ENCODE results near the gene NRDC.
A peak's percentile ranks its signal among the peaks of the same experiment; 100 is the strongest.
"Not testable (repeated sequence)": the region's sequence is repeated elsewhere in the genome, so short reads cannot be mapped to it uniquely, and the experiment has no call there.

The NRDC gene

GRCh38 chr1:51897699-51898031 lies 19.1 kb upstream of the NRDC start:
- no peak for DNase-seq (ENCODE audit: low spot score)

- not testable (repeated sequence) for DNase-seq (ENCODE audit: low spot score)
Observed at GRCh38 chr1:51894748-51895147, 16.2 kb upstream of the NRDC start.

- DNase-seq (ENCODE audit: low spot score) = no peak
Observed at GRCh38 chr1:51878308-51878615, 265 bp downstream of the NRDC start.

- DNase-seq (ENCODE audit: low spot score) = peak; percentile 4
Observed at GRCh38 chr1:51877434-51878307, 856 bp downstream of the NRDC start.

- DNase-seq (ENCODE audit: low spot score) = no peak
Observed at GRCh38 chr1:51875836-51876235, 2.7 kb downstream of the NRDC start.

DNA sequence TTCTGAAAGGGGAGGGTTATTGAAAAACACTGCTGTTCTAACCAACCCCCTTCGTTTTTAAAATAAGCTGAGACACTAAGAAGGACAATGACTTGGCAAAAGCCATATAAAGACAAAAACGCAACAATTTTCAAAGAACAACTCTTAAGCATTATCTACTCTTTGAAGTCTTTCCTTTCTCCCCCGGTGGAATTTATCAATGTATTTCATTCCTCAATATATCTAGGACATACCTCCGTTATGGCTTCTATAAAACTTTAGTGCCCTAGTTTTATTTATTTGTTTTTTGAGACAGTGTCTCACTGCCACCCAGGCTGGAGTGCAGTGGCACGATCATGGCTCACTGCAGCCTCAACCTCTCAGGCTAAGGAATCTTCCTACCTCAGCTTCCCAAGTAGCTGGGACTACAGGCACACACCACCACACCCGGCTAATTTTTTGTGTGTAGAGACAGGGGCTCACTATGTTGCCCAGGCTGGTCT lies 3.2 kb downstream of the NRDC start:
- DNase-seq (ENCODE audit: low spot score) = no peak

DNA sequence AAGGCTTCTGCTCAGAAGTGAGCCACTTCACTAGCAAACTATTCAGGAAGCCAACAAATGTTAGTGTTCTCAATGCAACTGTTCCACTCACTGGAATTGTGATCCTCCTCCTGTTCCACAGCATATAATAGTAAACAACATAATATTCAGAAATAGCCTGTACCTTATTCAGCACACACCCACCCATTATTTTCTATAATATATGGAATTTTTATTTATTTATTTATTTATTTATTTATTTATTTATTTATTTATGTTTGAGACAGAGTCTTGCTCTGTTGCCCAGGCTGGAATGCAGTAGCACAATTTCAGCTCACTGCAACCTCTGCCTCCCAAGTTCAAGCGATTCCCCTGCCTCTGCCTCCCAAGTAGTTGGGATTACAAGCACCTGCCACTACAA lies 5.3 kb downstream of the NRDC start:
- not testable (repeated sequence) for DNase-seq (ENCODE audit: low spot score)

GRCh38 chr1:51871351-51871975 lies 7.1 kb downstream of the NRDC start:
- no peak for DNase-seq (ENCODE audit: low spot score)

GRCh38 chr1:51870603-51871350 lies 7.8 kb downstream of the NRDC start:
- DNase-seq (ENCODE audit: low spot score) = no peak

DNA sequence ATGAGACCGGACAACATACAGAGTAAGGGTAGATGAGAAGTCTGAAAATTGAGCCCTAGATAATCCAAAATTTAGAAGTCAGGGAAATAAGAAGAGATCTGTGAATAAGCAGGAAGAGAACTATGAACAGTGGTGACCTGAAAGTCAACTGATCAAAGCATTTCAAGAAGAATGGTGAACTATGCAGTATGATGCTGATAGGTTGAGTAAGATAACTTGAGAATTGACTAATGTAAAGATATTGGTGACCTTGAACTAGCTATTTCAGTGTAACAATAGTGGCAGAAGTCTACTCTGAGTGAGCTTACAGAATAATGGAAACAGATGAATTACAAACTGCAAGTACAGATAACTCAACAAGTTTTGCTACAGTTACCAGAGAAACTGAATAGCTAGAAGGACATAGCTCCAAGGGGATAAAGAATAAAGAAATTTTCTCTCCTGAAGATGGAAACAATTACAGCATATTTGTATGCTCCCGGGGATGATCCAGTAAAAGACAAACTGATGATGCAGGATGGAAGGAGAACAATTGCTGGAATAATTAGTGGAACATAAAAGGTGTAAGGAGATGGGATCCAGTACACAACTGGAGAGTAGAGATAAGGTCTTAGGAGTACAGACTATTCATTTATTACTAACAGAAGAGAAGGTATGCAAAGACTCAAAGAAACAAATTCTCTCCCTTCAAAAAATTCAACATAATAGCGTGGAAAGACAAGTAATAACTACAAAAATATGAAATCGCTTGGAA lies 10.9 kb downstream of the NRDC start:
- no peak for DNase-seq (ENCODE audit: low spot score)

- DNase-seq (ENCODE audit: low spot score) = no peak
Observed at GRCh38 chr1:51863384-51863783, 15.1 kb downstream of the NRDC start.

DNA sequence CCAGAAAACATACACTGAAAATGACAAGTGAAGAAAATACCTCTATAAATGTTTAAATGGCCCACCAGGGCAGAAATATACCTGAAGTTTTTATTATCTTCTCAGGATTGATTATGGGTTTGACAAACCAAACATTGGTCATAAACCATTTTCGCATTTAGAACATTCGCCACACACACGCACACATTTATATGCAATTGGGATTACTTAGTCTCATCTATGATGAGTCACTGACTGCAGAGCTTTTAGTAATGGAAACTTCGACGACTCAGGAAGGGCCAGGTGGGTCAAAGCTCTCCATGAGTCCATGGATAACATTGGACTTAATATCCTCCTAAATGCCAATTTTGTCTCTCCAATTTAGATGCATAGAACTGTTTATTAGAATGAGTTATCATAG lies 16.9 kb downstream of the NRDC start:
- no peak for DNase-seq (ENCODE audit: low spot score)

- no peak for DNase-seq (ENCODE audit: low spot score)
Observed at GRCh38 chr1:51859735-51860134, 18.8 kb downstream of the NRDC start.

DNA sequence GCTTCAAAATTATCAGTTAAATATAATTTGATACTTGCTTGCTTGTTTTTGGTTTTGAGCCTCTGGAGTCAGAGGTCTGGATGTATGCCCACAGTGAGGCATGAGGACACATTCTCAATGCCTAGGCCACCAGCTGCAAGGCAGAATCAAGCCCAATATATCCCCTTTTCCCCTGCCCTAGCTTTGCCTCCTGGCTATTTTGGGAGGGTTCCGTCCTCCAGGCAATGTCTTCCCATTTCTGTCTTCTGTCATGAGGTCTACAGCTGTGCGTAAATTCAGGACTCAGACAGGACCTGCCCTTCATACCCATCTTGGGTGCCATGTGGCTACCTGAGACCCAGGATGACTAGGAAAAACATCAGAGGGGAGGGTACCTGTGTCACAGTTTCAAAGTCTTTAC lies 19.2 kb downstream of the NRDC start:
- DNase-seq (ENCODE audit: low spot score) = no peak

DNA sequence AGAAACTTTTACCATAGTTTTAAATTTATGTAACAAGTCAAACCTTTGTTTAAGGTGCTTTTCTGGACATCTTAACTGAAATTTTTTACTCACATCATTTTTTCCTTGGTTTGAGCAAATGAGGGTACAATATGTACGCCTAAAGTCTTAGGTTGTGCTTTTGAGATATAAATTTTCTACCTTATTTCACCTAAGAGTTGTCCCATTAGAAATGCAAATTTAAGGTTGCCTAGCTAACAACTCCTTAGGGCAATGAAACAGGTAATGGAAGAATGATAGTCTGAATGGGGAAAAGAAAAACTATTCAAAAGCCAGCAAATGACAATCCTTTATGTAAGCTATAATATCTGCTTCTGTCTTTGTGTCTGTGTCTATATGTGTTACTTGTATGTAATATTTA lies 19.6 kb downstream of the NRDC start:
- DNase-seq (ENCODE audit: low spot score) = no peak

DNA sequence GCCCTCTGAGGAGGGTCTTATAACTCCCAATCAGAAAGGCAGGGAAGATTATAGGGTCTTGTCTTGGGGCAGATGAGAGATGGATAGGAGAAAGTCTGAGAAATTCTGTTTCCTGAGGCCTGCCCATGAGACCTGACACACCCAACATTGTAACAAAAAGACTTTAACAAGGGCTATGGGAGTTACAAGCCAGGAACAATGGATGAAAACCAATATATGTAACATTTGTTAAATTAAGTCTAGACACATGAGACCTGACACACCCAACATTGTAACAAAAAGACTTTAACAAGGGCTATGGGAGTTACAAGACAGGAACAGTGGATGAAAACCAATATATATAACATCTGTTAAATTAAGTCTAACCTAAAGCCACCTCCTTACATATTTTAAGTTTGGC lies 21.8 kb downstream of the NRDC start:
- DNase-seq (ENCODE audit: low spot score) = no peak

DNA sequence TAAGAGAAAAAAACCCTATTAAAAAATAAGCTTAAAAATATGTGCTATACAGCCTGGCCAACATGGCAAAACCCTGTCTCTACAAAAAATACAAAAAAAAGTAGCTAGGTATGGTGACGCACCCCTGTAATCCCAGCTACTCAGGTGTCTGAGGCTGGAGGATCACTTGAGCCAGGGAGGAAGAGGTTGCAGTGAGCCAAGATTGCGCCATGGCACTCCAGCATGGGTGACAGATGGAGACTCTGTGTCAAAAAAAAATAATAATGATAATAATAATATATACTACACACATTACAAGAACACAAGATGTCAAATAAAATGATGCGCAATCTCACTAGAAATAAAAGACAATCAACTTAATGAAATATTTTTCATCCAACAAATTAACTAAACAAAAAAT lies 22.9 kb downstream of the NRDC start:
- no peak for DNase-seq (ENCODE audit: low spot score)

DNA sequence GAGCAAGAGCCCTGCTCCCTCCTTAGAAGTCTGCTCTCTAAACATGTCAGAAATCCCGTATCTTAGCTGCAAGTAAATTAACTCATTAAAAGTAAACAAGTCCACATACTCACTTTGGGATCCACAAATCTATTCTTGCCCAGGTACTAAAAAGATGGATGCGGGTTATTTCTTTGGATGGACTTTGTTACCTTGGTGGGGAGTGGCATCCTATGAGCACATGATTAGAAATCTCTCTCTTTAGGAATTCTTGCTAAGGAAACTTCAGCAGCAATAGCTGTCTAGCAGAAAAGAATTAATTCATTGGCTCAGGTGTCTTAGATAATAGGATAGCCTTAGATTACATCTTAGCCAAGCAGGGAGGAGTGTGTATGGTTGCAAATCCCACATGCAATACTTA lies 25.2 kb downstream of the NRDC start:
- no peak for DNase-seq (ENCODE audit: low spot score)

GRCh38 chr1:51851882-51852396 lies 26.6 kb downstream of the NRDC start:
- no peak for DNase-seq (ENCODE audit: low spot score)

DNA sequence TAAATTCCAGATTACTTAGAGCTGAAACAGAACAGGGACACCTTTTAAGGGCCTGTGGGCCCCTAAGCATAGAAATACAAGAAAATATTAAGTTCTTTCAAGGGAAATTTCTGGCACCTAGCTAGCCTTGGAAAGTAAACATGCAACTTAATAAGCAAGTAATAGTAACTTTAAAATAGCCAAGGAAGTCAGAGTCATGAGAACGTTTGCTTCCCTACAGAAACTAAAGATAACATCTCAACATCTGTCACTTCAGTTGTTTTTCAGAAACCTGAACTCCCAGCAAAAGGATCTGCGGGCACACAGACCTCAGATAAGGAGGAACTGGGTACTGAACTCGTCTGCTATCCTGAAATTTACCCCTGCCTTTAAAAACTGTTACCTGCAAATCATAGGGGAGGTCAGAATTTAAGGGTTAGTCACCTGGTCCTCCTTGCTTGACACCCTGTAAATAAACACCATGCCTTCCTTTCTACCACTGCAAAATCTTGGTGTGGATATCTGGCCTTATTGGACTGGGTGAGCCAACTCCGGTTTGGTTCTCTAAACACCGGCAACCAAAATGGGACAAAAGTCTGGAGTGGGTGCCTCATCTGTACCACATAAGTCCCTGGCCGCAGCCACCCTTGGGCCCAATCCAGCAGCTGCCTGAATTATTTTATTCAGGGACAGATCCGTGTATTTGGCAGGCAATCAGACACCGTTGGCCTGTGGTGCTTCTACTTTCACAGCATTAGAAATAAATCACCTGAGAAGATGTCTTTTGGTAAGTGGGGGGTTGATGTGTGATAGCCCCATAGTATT lies 27.9 kb downstream of the NRDC start:
- no peak for DNase-seq (ENCODE audit: low spot score)

DNA sequence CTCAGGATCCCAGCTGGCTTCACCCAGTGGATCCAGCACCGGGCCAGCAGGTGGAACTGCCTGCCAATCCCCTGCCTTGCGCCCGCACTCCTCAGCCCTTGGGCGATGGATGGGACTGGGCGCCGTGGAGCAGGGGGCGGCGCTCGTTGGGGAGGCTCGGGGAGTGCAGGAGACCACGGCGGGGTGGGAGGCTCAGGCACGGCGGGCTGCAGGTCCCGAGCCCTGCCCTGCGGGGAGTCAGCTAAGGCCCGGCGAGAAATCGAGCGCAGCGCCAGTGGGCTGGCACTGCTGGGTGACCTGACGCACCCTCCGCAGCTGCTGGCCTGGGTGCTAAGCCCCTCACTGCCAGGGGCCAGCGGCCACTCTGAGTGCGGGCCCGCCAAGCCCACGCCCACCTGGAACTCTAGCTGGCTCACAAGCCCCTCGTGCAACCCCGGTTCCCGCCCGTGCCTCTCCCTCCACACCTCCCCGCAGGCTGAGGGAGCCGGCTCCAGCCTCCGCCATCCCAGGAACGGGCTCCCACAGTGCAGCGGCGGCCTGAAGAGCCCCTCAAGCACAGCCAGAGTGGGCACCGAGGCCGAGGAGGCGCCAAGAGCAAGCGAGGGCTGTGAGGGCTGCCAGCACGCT lies 31.1 kb downstream of the NRDC start:
- DNase-seq (ENCODE audit: low spot score) = no peak

All from CD4-positive, alpha-beta T cell treated with Interleukin-6 at 100 ng/mL for 8 hours (primary cell).